8988T (cell line): ENCODE measurements around the gene SERPINA12.

ENCODE experiments used
- DNase-seq: peaks from one replicate; pipeline ENCODE4 v3.0.0; 2011

Gene SERPINA12

DNA sequence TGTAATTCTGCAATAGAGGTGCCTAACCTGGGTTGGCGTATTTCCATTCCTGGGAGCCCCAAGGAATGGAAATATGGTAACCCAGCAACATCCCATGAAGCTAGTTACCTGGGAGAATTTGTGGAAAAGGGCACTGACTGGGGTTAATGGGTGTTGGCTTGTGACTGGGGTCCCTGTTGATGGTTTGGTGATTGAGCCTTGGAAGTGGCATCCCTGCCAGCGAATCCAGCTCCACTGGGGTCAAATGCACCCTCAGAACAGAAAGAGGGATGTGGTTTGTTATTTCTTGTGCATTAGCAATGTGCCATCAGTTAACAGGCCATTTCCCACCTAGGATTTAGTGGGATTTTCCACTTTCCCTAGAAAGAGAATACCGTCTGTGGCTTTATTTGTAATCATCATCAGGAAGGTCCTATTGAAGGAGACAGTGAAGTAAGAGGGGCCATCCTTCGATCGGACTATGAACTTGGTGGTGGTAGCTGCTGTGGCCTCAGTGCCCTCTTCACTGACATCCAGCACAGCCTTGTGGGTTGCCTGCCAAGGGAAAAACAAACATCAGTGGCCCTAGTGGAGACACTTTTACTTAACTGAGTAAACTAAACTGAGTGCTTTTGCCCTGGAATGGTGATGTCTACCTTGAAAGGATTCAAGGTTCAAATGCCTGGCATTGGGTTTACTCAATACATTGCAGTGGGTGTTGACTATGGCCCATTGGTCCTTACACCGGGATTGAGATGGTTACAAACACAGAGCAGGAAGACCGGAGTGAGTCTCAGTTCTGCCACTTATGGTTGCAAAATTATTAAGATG is 46.3 kb downstream of the SERPINA12 start:
- no peak for DNase-seq

- no peak for DNase-seq
These were observed 47.1 kb downstream of the SERPINA12 start for GRCh38 chr14:94462219-94462551.

DNA sequence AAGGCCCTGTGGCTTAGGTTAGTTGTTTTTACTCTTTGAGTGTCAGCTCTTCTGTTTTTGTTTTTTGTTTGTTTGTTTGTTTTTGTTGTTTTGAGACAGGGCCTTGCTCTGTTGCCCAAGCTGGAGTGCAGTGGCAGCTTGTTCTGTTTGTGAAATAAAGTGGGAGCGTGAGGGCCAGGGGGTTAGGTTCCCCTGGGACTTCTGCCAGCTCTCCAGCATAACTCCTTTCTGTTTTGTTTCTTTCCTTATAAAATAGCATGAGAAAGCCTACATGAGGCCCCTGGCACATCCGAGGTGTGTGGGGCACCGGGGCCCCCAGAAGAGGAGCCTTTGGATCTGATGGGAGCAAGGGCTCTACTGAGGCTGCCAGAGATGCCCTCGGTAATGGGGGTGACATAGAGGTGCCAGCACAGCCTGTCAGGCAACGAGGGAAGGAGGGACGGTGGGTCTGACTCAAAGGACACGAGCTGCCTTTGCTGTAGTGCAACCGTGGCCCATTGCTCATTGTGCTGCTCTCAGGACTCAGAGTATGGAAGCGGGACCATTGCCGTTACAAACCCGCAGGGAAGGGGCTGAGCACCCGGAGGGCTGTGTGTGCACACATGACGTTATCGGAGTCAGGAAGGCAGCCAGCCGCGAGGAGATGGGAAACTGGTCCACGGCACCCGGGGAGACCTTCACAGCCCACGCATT is 47.6 kb downstream of the SERPINA12 start:
- DNase-seq: no peak

GRCh38 chr14:94460631-94461416 is 48.4 kb downstream of the SERPINA12 start:
- DNase-seq: no peak

GRCh38 chr14:94458558-94459205 is 50.6 kb downstream of the SERPINA12 start:
- no peak for DNase-seq

DNA sequence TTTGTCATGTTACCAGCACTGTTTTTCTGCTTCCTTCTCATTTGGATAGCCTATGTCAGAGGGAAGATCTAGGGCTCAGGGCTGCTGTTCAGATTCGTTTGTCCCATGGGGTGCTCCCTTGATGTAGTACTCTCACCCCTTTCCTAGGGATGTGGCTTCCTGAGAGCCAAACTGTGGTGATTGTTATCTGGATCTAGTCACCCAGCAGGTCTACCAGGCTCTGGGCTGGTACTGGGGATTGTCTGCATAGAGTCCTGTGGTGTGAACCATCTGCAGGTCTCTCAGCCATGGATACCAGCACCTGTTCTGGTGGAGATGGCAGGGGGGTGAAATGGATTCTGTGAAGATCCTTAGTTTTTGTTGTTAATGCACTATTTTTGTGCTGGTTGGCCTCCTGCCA is 51.2 kb downstream of the SERPINA12 start:
- DNase-seq: no peak

DNA sequence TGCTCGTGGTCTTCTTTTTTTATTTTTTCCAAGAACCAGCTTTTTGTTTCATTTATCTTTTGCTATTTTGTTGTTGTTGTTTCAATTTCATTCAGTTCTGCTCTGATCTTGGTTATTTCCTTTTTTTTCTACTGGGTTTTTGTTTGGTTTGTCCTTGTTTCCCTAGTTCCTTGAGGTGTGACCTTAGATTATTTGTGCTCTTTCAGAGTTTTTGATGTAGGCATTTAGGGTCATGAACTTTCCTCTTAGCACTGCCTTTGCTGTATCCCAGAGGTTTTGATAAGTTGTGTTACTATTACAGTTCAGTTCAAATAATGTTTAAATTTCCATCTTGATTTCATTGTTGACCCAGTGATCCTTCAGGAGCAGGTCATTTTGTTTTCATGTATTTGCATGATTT is 53.3 kb downstream of the SERPINA12 start:
- DNase-seq: no peak

- DNase-seq: no peak
These were observed 57.4 kb downstream of the SERPINA12 start for GRCh38 chr14:94451826-94452225.

DNA sequence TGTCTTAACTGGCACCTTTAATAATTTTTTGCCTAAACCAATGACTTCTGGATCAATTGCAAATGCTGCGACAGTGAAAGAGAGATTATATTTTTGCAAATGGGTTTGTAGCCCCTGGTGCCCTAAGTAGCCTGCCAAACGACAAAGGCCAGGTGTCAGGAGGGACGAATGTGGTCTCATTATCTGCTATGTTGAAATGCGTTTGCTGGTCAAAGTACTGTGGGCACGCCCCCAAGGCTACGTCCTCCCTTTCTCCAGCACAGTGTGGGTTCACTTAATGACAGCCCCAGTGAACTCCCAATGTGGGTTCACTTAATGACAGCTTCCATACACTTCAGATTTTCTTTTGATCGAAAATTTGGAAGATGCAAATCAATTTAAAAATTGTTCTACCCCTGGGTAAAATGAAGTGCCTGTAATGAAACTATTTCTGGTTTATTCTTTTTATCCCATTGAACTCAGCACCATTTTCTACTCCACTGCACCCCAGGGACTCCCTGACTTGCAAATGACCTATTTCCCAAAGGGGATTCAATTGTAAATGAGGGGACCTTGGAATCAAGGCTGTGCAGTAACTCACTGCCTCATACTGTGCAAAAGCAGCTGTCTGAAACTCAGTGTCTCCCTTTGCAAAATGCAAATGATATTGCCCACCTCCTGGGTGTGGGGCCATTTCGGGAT is 58.0 kb downstream of the SERPINA12 start:
- no peak for DNase-seq

DNA sequence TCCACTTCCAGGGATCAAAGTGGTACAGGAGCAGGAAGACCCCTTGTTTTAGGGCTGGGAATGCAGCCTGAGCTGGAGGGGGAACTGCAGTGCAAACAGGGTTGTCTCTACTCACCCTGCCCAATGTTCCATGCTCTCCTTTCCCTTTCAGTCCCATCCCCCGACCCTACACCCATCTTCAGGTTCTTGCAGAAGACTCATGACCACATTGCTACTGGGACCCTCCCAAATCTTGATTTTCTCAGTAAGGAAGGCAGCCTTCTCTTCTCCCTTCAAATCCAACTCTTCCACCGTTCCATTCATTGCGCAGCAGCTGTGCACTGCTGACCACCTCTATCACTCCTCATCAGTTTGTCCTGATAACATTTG is 58.6 kb downstream of the SERPINA12 start:
- DNase-seq: no peak

DNA sequence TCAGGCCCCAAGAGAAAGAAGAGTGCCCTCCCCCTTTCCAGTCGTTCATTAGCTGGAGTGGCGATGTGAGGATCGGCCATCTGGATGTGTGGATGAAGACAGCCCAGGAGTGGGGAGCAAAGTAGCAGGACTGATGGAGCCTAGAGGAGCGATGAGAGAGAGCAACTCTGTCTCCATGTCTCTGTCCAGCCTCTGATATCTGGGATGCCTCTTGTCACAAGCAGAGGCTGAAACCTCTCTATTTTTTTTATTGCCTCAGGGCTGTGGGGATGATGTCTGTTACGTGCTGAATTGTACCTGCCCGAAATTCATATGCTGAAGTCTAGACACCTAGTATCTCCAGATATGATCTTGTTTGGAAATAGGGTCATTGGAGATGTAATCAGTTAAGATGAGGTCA is 59.3 kb downstream of the SERPINA12 start:
- DNase-seq: no peak

- DNase-seq: no peak
These were observed 61.0 kb downstream of the SERPINA12 start for GRCh38 chr14:94448071-94448808.

- no peak for DNase-seq
These were observed 62.1 kb downstream of the SERPINA12 start for GRCh38 chr14:94447206-94447605.

DNA sequence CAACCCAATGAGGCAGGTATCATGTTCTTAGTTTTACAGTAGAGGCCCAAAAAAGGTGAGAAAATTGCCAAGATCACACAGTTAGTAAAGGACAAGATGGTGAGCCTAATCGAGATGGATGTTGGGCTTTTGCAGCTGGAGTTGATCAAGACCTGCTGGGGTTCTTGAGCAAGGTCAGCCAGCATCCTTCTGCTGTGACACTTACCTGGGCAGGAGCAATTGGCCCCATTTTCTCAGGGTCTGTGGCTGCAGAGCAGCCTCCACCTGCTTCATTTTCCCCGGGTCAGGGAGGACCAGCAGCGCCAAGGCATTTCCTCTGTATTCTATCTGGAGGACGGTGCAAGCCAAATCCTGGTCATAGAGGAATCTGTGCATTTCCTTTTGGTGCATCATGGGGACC is 63.1 kb downstream of the SERPINA12 start:
- DNase-seq: no peak

GRCh38 chr14:94445003-94445402 is 64.3 kb downstream of the SERPINA12 start:
- no peak for DNase-seq

GRCh38 chr14:94441531-94442205 is 67.6 kb downstream of the SERPINA12 start:
- no peak for DNase-seq

DNA sequence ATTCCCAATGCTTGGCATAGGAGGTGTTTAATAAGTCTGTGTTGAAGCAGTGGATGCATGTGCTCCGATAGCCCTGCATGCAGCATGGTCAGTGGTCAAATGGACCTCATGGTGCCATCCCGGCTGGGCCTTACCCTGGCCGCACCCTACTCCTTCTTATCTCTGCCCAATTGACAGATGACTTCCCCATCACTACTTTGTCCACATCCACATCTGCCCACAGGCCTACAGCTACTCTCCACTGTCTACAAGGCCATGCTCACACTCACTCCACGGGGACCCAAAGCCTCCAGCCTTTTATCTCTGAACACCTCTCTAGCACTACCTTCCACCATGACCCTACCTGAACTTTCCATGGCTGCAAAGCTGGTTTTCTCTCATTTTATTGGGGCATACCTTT is 68.1 kb downstream of the SERPINA12 start:
- no peak for DNase-seq

GRCh38 chr14:94439453-94440057 is 69.7 kb downstream of the SERPINA12 start:
- no peak for DNase-seq
